Hippocampal formation (tissue), 2 donors: ENCODE data around the gene KCMF1.
A peak's percentile ranks its signal among the peaks of the same experiment; 100 is the strongest.

Source experiments
- DNase-seq, 2 donors: peaks; one replicate each; lab custom pipeline; 2025; lab: John Stamatoyannopoulos, UW

Gene KCMF1

DNA sequence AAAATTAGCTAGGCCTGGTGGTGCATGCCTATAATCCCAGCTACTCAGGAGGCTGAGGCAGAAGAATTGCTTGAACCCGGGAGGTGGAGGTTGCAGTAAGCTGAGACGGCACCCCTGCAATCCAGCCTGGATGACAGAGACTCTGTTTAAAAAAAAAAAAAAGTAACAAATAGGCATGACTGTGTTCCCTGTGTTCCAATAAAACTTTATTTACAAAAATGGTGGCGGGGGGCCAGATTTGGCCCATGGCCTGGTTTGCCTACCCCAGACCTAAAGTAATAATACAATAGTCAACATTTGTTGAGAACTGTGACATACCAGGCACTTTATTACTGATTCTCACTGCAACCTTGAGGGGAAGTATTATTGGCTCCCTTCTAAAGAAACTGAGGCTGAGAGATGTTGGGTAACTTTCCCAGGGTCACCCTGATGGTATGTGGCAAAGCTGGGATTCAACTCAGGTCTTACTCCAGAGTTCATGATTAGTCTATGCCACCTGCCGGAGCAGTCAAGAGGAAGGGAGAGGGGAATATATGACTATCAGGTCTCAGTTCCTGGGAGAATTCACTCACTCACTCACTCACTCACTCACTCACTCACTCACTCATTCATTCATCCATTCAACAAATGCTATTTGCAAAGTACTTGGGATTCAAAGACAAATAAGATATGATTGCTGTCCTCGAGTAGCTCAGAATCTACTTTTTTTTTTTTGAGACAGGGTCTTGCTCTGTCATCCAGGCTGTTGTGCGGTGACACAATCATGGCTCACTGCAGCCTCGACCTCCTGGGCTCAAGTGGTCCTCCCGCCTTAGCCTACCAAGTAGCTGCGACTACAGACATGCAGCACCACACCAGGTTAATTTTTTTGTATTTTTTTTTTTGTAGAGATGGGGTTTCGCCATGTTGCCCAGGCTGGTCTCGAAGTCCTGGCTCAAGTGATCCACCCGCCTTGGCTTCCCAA is 14.3 kb upstream of the KCMF1 start:
- no peak for DNase-seq

DNA sequence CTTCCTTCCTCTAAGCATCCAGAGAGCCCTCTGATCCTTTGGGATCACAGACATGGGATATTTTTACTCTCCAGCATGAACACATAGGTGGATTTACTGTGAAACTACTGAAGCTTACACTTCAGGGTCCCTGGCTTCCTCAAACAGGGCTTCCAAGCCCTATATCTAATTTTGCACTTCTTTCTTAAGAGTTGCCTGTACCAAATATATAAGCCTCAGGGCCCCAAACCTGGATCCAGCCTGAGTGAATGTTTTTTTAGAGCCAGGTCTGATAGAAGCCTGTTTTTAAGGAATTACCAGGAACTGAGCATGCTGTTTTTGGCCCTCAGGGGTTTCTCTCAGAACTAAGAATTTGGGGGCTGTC is 13.2 kb upstream of the KCMF1 start:
- no peak for DNase-seq

GRCh38 chr2:84958135-84959059 is 12.6 kb upstream of the KCMF1 start:
- no peak for DNase-seq

DNA sequence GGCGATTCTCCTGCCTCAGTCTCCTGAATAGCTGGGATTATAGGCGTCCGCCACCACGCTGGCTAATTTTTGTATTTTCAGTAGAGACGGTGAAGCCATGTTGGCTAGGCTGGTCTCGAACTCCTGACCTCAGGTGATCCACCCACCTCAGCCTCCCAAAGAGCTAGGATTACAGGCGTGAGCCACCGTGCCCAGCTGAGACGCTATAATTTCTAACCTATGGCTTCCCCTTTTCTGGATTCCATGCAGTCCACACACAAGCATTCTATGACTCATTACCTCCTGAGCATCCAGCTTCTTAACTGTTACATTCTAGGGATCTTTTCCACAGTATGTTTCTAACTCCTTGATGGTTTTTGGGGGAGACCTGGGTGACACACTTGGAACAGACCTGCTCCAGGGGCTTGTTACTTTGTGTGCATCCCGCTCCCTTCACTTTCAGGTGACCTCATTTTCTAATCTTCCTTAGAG is 11.8 kb upstream of the KCMF1 start:
- no peak for DNase-seq

GRCh38 chr2:84959566-84960506 is 11.1 kb upstream of the KCMF1 start:
- DNase-seq = no peak

DNA sequence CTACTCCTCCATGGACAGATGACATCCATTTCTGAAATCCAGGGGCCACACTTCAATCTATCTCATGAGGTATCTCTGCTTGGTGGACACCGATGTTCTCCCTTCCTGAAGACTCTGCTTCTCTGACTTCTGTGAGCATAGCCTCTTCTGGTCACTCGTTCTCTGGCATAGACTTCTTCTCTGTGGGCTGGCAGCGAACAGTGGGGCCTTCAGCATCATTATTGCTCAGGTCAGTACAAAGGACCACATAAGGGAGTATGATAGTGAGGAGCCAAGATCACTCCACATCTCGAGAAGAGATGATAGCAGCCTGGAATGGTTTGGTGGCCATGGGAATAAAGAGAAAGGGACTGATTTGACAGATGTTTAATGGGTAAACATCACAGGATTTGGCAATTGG is 8.0 kb upstream of the KCMF1 start:
- DNase-seq = no peak

DNA sequence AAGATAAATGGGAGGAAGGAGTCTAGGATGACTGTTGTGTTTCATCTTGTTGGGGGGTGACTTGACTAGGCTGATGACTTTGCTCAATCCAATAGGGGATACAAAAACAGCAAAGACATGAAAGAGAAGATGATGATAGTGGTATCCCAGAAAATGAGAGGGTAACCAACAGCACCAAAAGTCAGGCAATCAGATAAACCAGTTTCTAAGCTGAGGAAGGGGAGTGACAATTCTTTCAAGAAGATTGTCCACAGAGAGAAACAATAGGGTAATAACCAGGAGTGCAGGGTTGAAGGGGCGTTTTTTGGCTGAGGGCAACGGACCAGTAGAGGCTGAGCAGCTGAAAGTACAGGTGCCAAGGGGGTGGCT is 7.7 kb upstream of the KCMF1 start:
- no peak for DNase-seq

GRCh38 chr2:84963692-84964405 is 7.1 kb upstream of the KCMF1 start:
- no peak for DNase-seq

GRCh38 chr2:84964406-84965191 is 6.4 kb upstream of the KCMF1 start:
- DNase-seq = no peak

- DNase-seq = no peak
Measured at GRCh38 chr2:84965192-84965516, 5.8 kb upstream of the KCMF1 start.

DNA sequence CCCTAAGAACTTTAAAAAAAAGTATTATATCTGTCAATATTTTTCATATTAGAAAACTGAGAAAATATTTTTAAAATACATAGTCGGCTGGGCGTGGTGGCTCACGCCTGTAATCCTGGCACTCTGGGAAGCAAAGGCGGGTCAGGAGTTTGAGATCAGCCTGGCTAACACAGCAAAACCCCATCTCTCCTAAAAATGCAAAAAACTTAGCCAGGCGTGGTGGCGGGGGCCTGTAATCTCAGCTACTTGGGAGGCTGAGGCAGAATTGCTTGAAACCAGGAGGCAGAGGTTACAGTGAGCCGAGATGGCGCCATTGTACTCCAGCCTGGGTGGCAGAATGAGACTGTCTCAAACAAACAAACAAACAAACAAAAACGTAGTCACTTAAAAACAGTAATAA is 5.1 kb upstream of the KCMF1 start:
- no peak for DNase-seq

DNA sequence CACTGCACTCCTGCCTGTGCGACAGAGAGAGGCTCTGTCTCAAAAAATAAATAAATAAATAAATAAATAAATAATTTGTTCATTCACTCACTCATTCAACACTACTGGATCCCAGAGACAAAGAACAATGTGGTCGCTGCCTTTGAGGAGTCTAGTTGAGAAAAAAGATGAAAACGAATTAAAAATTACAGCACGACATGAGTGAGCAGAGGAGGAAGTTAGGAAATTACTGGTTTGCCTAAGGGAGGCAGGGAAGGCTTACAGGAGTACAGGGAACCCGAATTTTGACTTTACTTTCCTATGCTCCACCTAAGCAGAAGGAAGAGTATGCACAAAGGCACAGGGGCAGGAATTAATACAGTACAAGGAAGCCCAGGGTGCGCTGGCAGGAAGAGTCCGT is 4.2 kb upstream of the KCMF1 start:
- no peak for DNase-seq

DNA sequence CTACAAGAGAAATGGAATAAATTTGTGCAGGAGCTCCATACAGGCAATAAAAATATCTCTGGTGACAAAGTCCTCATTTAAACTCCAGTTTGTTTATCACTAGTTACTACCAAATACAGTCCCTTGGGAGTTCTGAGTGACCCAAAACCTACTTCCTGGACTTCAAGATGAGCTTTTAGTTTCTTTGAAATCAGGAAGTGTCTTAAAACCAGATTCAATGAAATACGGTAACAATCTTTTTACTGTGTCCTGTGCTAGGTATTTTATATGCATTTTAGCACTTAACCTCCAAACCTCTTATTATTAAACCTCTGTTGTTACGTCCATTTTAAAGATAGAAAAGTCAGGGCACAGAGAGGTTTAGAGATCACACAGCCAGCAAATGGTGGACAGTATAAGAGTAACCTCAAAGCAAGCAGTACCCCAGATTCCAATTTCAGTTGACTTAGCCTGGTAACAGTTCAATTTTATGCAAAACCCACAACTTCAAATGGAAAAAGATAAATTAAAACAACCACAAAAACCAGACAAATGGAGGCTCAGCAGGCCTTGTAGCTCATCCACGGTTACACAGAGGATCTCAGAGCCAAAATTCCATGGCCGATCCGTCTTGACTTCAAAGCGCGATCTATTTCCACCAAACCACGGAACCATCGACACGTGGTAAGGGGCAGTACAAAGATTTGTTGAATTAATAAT is 1.3 kb upstream of the KCMF1 start:
- DNase-seq = no peak

DNA sequence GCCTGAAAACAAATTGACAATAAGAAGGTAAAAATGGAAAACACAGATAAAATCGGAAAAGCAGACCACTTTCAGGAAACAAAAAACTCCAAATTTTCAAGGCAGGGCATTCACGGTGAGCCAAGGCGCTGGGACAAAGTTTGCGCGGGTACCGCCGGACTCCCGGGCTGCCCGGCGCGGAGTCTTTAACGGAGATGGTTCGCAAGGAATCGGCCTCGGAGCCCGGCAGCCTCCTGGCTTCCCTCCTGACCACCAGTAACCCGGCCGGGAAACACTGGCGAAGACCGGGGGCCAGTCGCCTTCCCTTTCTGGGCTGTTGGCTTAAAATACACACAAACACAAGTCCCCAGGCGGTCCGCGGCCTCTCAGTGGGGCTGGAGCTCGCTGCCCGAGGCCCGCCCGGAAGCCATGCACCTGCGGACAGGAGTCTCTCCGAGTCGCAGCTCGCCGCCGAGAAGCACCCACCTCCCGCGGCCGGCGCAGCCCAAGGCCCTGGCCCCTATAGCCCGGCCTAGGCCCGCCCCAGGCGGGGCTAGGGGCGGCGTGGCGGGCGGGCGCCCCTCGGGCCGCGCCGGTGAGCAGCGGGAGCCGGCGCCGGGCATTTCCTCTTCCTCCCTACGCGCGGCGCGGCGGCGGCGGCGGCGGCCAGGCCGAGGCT is 622 bp upstream of the KCMF1 start:
- peak in 1 of 2 donors; percentile 67 for DNase-seq

GRCh38 chr2:84971510-84972206 is 697 bp downstream of the KCMF1 start:
- no peak for DNase-seq

GRCh38 chr2:84972207-84972783 is 1.3 kb downstream of the KCMF1 start:
- DNase-seq = no peak

DNA sequence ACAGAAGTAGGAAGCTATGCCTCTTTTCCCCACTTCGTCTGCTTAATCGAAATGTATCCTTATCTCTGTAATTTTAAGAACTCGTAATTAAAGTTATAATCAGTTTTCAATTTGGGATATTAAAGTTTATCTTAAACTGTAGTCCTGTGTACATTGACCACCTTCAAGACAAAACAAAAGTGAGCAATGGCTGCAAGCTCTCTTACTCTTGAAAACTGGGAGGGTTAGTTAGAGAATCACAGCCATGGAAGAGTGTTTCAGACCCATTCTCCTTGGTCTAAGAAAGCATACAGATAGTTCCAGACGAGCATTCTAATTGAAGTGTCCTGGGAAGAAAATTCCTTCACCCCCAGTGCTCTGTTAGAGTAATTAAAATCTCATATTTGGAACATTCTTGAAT is 2.0 kb downstream of the KCMF1 start:
- DNase-seq = no peak
